ENCODE results near the gene SRPRB.

Gene SRPRB

DNA sequence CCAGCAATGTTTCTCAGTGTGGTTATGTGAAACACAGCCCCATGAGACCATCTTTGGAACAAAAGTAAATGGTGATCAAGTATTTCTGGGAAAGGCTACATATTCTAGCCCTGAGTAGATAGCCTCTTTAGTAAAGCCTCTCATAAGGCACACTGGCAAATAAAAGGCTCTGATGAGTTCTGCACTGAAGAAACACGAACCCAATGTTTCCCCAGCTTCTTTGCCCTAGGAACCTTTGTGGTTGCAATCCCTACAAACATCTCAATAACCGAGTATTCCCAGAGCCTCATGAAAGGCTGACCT, 48.3 kb downstream of the SRPRB start:
- TF ChIP-seq, protein P1, sequence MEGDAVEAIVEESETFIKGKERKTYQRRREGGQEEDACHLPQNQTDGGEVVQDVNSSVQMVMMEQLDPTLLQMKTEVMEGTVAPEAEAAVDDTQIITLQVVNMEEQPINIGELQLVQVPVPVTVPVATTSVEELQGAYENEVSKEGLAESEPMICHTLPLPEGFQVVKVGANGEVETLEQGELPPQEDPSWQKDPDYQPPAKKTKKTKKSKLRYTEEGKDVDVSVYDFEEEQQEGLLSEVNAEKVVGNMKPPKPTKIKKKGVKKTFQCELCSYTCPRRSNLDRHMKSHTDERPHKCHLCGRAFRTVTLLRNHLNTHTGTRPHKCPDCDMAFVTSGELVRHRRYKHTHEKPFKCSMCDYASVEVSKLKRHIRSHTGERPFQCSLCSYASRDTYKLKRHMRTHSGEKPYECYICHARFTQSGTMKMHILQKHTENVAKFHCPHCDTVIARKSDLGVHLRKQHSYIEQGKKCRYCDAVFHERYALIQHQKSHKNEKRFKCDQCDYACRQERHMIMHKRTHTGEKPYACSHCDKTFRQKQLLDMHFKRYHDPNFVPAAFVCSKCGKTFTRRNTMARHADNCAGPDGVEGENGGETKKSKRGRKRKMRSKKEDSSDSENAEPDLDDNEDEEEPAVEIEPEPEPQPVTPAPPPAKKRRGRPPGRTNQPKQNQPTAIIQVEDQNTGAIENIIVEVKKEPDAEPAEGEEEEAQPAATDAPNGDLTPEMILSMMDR (IDR thresholded peaks at IDR 0.05; ENCODE audit: low read depth, low read length), result no peak
- TF ChIP-seq EZH2phosphoT487 (IDR thresholded peaks at IDR 0.05; ENCODE audit: low read depth), result no peak
- Histone ChIP-seq H3K27ac (ENCODE audit: low read length) (no peak overlapping the region), H3K9ac (ENCODE audit: low read length) (no peak overlapping the region), H3K4me3 (ENCODE audit: low read length) (no peak overlapping the region), H3K4me1 (ENCODE audit: low read length) (peaks cover 18% of the 10 kb centered on the region), H3K4me2 (ENCODE audit: low read length) (no peak overlapping the region), H3K9me3 (ENCODE audit: insufficient read depth, low read length) (no peaks in the 10 kb centered on the region), H3K36me3 (replicated peaks; ENCODE audit: low read depth, low read length) (no peaks in the 10 kb centered on the region), H3K79me2 (ENCODE audit: low read length) (no peaks in the 10 kb centered on the region), H3K27me3 (ENCODE audit: low read depth, low read length) (no peaks in the 10 kb centered on the region), H2AFZ (ENCODE audit: low read depth, low read length) (no peak overlapping the region), H4K20me1 (ENCODE audit: insufficient read depth, low read length) (no peaks in the 10 kb centered on the region)

DNA sequence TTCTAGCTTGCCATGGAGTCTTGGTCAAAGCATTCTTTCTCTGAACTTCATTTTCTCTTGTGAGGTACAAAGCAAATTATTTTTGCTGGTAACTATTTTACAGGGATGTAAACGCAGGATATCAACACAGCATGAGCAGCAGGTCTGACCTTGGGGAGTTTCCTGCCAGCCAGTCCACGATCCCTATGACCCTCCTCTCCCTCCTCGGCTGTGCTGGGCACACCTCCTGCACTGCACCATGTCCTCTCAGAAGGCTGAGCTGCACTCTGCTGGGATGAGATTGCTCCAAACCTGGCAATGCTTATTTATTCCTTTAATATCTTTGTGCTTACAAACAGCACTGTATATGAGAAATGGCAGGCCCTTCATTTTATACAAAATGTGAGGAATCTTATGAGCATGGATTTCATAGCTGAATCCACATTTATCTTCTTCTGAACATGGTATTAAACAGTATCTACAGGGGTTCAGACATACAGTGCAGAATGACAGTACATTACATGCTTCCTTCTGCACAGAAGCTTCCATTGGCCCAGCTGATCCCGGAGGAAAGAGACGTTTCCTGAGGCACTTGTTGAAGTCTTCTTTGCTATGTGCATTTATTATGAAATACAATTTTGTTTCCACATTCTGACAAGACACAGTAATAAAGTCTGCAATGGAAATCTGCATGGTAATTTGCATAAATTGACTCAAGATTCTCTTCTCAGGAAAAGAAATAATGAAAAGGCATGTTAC, 48.8 kb downstream of the SRPRB start:
- H3K27me3 ChIP-seq (ENCODE audit: low read depth, low read length), result no peaks in the 10 kb centered on the region
- H3K27ac ChIP-seq (ENCODE audit: low read length), result no peak overlapping the region
- no peaks in the 10 kb centered on the region for H3K36me3 ChIP-seq (replicated peaks; ENCODE audit: low read depth, low read length)
- H3K9me3 ChIP-seq (ENCODE audit: insufficient read depth, low read length), result no peaks in the 10 kb centered on the region
- H4K20me1 ChIP-seq (ENCODE audit: insufficient read depth, low read length), result no peaks in the 10 kb centered on the region
- H3K4me1 ChIP-seq (ENCODE audit: low read length), result peaks cover 17% of the 10 kb centered on the region
- TF ChIP-seq, protein P1 (IDR thresholded peaks at IDR 0.05; ENCODE audit: low read depth, low read length), result no peak
- no peak for TF ChIP-seq EZH2phosphoT487 (IDR thresholded peaks at IDR 0.05; ENCODE audit: low read depth)
- H2AFZ ChIP-seq (ENCODE audit: low read depth, low read length), result no peak overlapping the region
- no peak overlapping the region for H3K4me2 ChIP-seq (ENCODE audit: low read length)
- H3K9ac ChIP-seq (ENCODE audit: low read length), result no peak overlapping the region
- no peak overlapping the region for H3K4me3 ChIP-seq (ENCODE audit: low read length)
- H3K79me2 ChIP-seq (ENCODE audit: low read length), result no peaks in the 10 kb centered on the region

- H2AFZ ChIP-seq (ENCODE audit: low read depth, low read length), result no peak overlapping the region
- H3K79me2 ChIP-seq (ENCODE audit: low read length), result no peaks in the 10 kb centered on the region
- H3K4me1 ChIP-seq (ENCODE audit: low read length), result peaks cover 11% of the 10 kb centered on the region
- H3K4me2 ChIP-seq (ENCODE audit: low read length), result no peak overlapping the region
- no peak overlapping the region for H3K4me3 ChIP-seq (ENCODE audit: low read length)
- no peaks in the 10 kb centered on the region for H3K36me3 ChIP-seq (replicated peaks; ENCODE audit: low read depth, low read length)
- H4K20me1 ChIP-seq (ENCODE audit: insufficient read depth, low read length), result no peaks in the 10 kb centered on the region
- no peaks in the 10 kb centered on the region for H3K27me3 ChIP-seq (ENCODE audit: low read depth, low read length)
- H3K9ac ChIP-seq (ENCODE audit: low read length), result no peak overlapping the region
- no peaks in the 10 kb centered on the region for H3K9me3 ChIP-seq (ENCODE audit: insufficient read depth, low read length)
- no peak for TF ChIP-seq EZH2phosphoT487 (IDR thresholded peaks at IDR 0.05; ENCODE audit: low read depth)
- TF ChIP-seq, protein P1 (IDR thresholded peaks at IDR 0.05; ENCODE audit: low read depth, low read length), result no peak
- no peak overlapping the region for H3K27ac ChIP-seq (ENCODE audit: low read length)
Observed at GRCh38 chr3:133855002-133855370, 49.4 kb downstream of the SRPRB start.

DNA sequence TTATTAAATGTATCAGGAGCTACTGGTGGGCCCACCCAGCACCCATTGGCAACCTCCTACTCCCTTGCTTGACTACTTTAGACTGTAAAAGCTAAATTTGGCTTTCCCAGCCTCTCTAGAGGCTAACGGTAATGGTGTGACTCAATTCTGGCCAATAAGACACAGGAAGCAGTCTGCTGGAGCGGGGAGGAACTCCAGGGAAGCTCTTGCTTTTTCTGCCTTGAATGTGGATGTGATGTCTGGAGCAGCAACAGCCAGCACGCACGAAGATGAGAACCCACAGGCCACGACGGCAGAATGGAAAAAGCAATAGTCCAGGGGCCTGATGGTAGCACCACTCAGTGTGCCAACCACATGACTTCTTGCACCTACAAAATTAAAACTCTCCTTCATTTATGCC, 50.2 kb downstream of the SRPRB start:
- no peak overlapping the region for H3K27ac ChIP-seq (ENCODE audit: low read length)
- no peak for TF ChIP-seq EZH2phosphoT487 (IDR thresholded peaks at IDR 0.05; ENCODE audit: low read depth)
- TF ChIP-seq, protein P1 (IDR thresholded peaks at IDR 0.05; ENCODE audit: low read depth, low read length), result no peak
- H3K36me3 ChIP-seq (replicated peaks; ENCODE audit: low read depth, low read length), result no peaks in the 10 kb centered on the region
- no peak overlapping the region for H3K4me2 ChIP-seq (ENCODE audit: low read length)
- H4K20me1 ChIP-seq (ENCODE audit: insufficient read depth, low read length), result no peaks in the 10 kb centered on the region
- H2AFZ ChIP-seq (ENCODE audit: low read depth, low read length), result no peak overlapping the region
- H3K9ac ChIP-seq (ENCODE audit: low read length), result no peak overlapping the region
- H3K79me2 ChIP-seq (ENCODE audit: low read length), result no peaks in the 10 kb centered on the region
- H3K4me1 ChIP-seq (ENCODE audit: low read length), result peaks cover 5% of the 10 kb centered on the region; the same call in 1 of the 2 replicates
- H3K27me3 ChIP-seq (ENCODE audit: low read depth, low read length), result no peaks in the 10 kb centered on the region
- H3K9me3 ChIP-seq (ENCODE audit: insufficient read depth, low read length), result no peaks in the 10 kb centered on the region
- no peak overlapping the region for H3K4me3 ChIP-seq (ENCODE audit: low read length)

All from OCI-LY3 (cell line).